HepG2 (cell line): ENCODE results near the gene TMEM31. TPM values are rescaled to one million over a fixed set of nuclear protein-coding genes. Genes with fewer than 3 reads are reported as not detected.

Source experiments
- ATAC-seq: fragments of 200-7000 bp; cut with Tn5 transposase; 3 replicates; pipeline ENCODE4 v1.9.1; 2020; ENCODE audit warnings: mild to moderate bottlenecking, moderate library complexity
- BruUV-seq: library from RNA; stranded (reverse); fragments of 400-500 nt; replicated peaks from 2 replicates; lab custom pipeline; 2021; lab: Mats Ljungman, UMichigan
- CTCF ChIA-PET: fragments of 300-600 bp; formaldehyde crosslinking; extraction: SDS; loops from one replicate; lab custom pipeline; 2021; ENCODE audit warnings: low total read pairs, inconsistent platforms, low intra/inter-chr PET ratio; lab: Yijun Ruan, JAX
- POLR2A ChIA-PET: fragments of 350-600 bp; sonication (Branson Sonifier 250); formaldehyde crosslinking; loops from one replicate; lab custom pipeline; 2020; ENCODE audit warnings: antibody characterized with exemption, inconsistent platforms; lab: Yijun Ruan, JAX
- DNase-seq: peaks from one replicate; pipeline ENCODE4 v3.0.0-alpha.2; 2015; ENCODE audit warnings: low spot score
- FAIRE-seq: peaks from 3 replicates; lab custom pipeline; 2011; peaks lifted over from hg19 to GRCh38; lab: Jason Lieb, UNC
- H2AFZ ChIP-seq: one replicate; pipeline ENCODE4 v1.6.1; 2011; ENCODE audit warnings: low read length, inconsistent platforms
- H3K27ac ChIP-seq: fragments of 300-600 bp; 3 replicates; pipeline ENCODE4 v1.8.0; 2011; ENCODE audit warnings: mixed run types, mild to moderate bottlenecking, mixed read lengths, low read length, inconsistent platforms; ENCODE audit not compliant: insufficient read depth; ENCODE audit errors: extremely low read length
- H3K27me3 ChIP-seq, 2 experiments: fragments of 200-600 bp in 1 of 2; 2 replicates in 1 of 2; 3 replicates in 1 of 2; pipeline versions ENCODE4 v1.6.0 to v1.8.0; 2011; ENCODE audit warnings: low read length in 2 of 2, mild to moderate bottlenecking in 2 of 2, moderate library complexity in 2 of 2, inconsistent platforms in 1 of 2; ENCODE audit not compliant: insufficient read depth in 2 of 2, control insufficient read depth in 1 of 2
- H3K36me3 ChIP-seq, 2 experiments: fragments of 200-600 bp in 1 of 2; replicated peaks in 1 of 2; 2 replicates in 1 of 2; 3 replicates in 1 of 2; pipeline versions ENCODE4 v1.5.1 to v1.8.0; 2011; ENCODE audit warnings: low read length in 2 of 2, inconsistent platforms in 1 of 2; ENCODE audit not compliant: insufficient read depth in 2 of 2, control insufficient read depth in 1 of 2
- H3K4me1 ChIP-seq: 2 replicates; pipeline ENCODE4 v1.5.1; 2012; ENCODE audit warnings: low read length, inconsistent platforms; ENCODE audit not compliant: insufficient read depth
- H3K4me2 ChIP-seq: 2 replicates; pipeline ENCODE4 v1.6.0; 2011; ENCODE audit warnings: low read depth, low read length, inconsistent platforms
- H3K4me3 ChIP-seq, 3 experiments: fragments of 200-600 bp in 1 of 3; sonication (generic), shearing (Covaris generic) in 1 of 3; replicated peaks in 1 of 3; 2 replicates each; pipeline ENCODE4 v1.5.1; 2011 to 2016; ENCODE audit warnings: low read length in 3 of 3, inconsistent platforms in 2 of 3, low read depth in 2 of 3, mild to moderate bottlenecking in 2 of 3, control low read depth in 1 of 3, mixed read lengths in 1 of 3; ENCODE audit not compliant: insufficient read depth in 1 of 3
- H3K79me2 ChIP-seq: one replicate; pipeline ENCODE4 v1.6.1; 2011; ENCODE audit warnings: low read length, inconsistent platforms; ENCODE audit not compliant: insufficient read depth
- H3K9ac ChIP-seq: 2 replicates; pipeline ENCODE4 v1.6.0; 2011; ENCODE audit warnings: mild to moderate bottlenecking, low read depth, low read length, inconsistent platforms; ENCODE audit not compliant: insufficient read depth
- H3K9me3 ChIP-seq: 2 replicates; pipeline ENCODE4 v1.5.1; 2012; ENCODE audit warnings: mild to moderate bottlenecking, low read length
- H4K20me1 ChIP-seq: 2 replicates; pipeline ENCODE4 v1.6.0; 2011; ENCODE audit warnings: inconsistent platforms, mild to moderate bottlenecking, low read length, moderate library complexity; ENCODE audit not compliant: insufficient read depth
- FUBP1 ChIP-seq: sonication (generic); formaldehyde crosslinking; IDR thresholded peaks from 2 replicates; pipeline ENCODE4 v1.5.1; 2020; ENCODE audit warnings: missing genetic modification reagents, mild to moderate bottlenecking, borderline replicate concordance
- GABPB1 ChIP-seq: IDR thresholded peaks from 2 replicates; pipeline ENCODE4 v1.6.1; 2016; ENCODE audit warnings: mild to moderate bottlenecking, missing genetic modification reagents, moderate library complexity, missing compliant biosample characterization
- GLI4 ChIP-seq: sonication (generic); formaldehyde crosslinking; IDR thresholded peaks from 2 replicates; pipeline ENCODE4 v1.5.1; 2020; ENCODE audit warnings: missing genetic modification reagents, mild to moderate bottlenecking, moderate library complexity, borderline replicate concordance
- JDP2 ChIP-seq: sonication (generic); formaldehyde crosslinking; IDR thresholded peaks from 2 replicates; pipeline ENCODE4 v1.8.1; 2022; ENCODE audit warnings: missing genetic modification reagents, borderline replicate concordance
- KLF13 ChIP-seq: sonication (generic); formaldehyde crosslinking; IDR thresholded peaks from 2 replicates; pipeline ENCODE4 v1.4.0; 2020; ENCODE audit warnings: mild to moderate bottlenecking, missing genetic modification reagents
- PPARG ChIP-seq: conservative IDR thresholded peaks from 2 replicates; pipeline ENCODE4 v1.6.1; 2016; ENCODE audit warnings: missing biosample characterization, missing genetic modification reagents
- TBX2 ChIP-seq: sonication (generic); formaldehyde crosslinking; IDR thresholded peaks from 2 replicates; pipeline ENCODE4 v1.5.0; 2020; ENCODE audit warnings: missing genetic modification reagents, mild to moderate bottlenecking, borderline replicate concordance
- ZNF570 ChIP-seq: sonication (generic); formaldehyde crosslinking; IDR thresholded peaks from 2 replicates; pipeline ENCODE4 v1.4.0; 2020; ENCODE audit warnings: mild to moderate bottlenecking, missing genetic modification reagents, borderline replicate concordance
- ZNF749 ChIP-seq: sonication (generic); formaldehyde crosslinking; IDR thresholded peaks from 2 replicates; pipeline ENCODE4 v1.8.0; 2022; ENCODE audit warnings: mild to moderate bottlenecking, missing genetic modification reagents, moderate library complexity, borderline replicate concordance
- ZNF770 ChIP-seq: sonication (generic); formaldehyde crosslinking; IDR thresholded peaks from 2 replicates; pipeline ENCODE4 v1.5.0; 2020; ENCODE audit warnings: mild to moderate bottlenecking, missing genetic modification reagents
- ZNF816 ChIP-seq: sonication (generic); formaldehyde crosslinking; IDR thresholded peaks from 2 replicates; pipeline ENCODE4 v1.8.0; 2022; ENCODE audit warnings: missing genetic modification reagents, mild to moderate bottlenecking, borderline replicate concordance
- ZNF891 ChIP-seq: sonication (generic); formaldehyde crosslinking; IDR thresholded peaks from 2 replicates; pipeline ENCODE4 v1.5.0; 2020; ENCODE audit warnings: mild to moderate bottlenecking, missing genetic modification reagents
- WGBS: methylation state at CpG from one replicate; pipeline ENCODE4 v1.1.6; 2017; ENCODE audit warnings: low lambda C conversion rate; 5-methylcytosine and 5-hydroxymethylcytosine counted together
- in situ Hi-C: cut with HindIII; loops from 2 replicates; pipeline ENCODE4 v1.10.0; 2017; ENCODE audit warnings: low pct_unique_long_range_greater_than_20kb; ENCODE audit not compliant: extremely low pct_ligation_motif_present
- intact Hi-C: fragments of 100-400 bp; cut with micrococcal nuclease; formaldehyde crosslinking; loops from one replicate; pipeline ENCODE4 v1.10.0; 2022; ENCODE audit not compliant: unreplicated experiment
- polyA plus RNA-seq, 8 experiments: library from polyadenylated mRNA; depleted of rRNA in 3 of 8; stranded (reverse) in 7 of 8; unstranded in 1 of 8; fragments of >200 nt; fragmentation: Illumina TruSeq in 4 of 8; extraction: Trizol in 4 of 8; gene quantifications; 2 replicates each; pipeline versions ENCODE4 v1.2.1 to v1.2.3, GENCODE V29; 2011 to 2016; ENCODE audit warnings: low read depth in 4 of 8, missing spikeins in 1 of 8, mixed read lengths in 1 of 8; ENCODE audit not compliant: insufficient read depth in 1 of 8
- total RNA-seq, 5 experiments: library from RNA; depleted of rRNA; stranded (reverse); fragments of >200 nt; fragmentation: Illumina TruSeq; extraction: Trizol; gene quantifications; 2 replicates each; pipeline ENCODE4 v1.2.3, GENCODE V29; 2016; ENCODE audit warnings: low read depth in 1 of 5
- TF ChIP-seq, protein P1 (sequence below): sonication (generic); formaldehyde crosslinking; IDR thresholded peaks from 2 replicates; pipeline ENCODE4 v1.5.0; 2020; ENCODE audit warnings: mild to moderate bottlenecking, missing genetic modification reagents

Gene TMEM31
- total and polyA plus RNA-seq, 2 of the 13 experiments (the other 11 are each of a cell fraction or from before 2014, with no cell fraction given): 0.16 TPM; not detected in 1

DNA sequence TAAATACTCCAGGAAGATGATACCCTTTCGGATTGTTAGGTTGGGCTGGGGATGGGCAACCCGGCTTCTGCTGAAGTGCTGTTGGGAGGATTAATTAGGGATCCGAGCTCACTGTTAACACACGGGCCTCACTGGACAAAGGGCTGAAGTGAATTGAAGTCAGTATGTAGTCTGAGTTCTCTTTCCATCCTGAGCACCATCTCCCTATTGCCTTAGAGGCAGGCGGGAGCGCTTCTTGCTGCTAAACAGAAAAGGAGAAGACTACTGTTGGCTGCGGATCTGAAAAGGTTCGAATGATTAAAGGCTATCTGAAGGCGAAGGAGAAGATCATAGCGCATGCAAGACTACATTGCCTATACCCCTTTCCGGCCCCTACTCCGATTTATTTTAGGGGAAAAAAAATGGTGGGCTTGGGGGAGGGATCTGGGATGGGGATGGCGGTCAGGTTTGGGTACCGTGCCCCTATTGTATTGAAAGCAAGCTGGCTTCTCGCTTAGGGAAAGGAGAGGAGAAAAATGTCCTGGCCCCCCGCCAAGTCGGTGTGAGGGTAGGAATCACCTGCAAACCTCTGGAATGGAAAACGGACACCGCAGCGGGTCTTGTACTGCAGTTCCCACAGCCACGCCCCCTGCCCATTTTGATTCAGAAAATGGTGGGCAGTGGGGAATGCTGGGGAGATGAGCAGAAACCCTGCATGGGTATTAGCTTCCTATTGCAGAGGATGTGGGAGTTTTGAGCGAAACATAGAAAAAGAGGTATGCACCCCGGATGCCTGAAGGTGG lies 46.5 kb upstream of the TMEM31 start:
- H3K27me3 ChIP-seq: no peaks in the 10 kb centered on the region; a peak in 1 of 5 replicates
- ATAC-seq (no peak), DNase-seq (no peak)
- H3K27ac ChIP-seq: no peak overlapping the region
- no peaks in the 10 kb centered on the region for H3K36me3 ChIP-seq
- H3K79me2 ChIP-seq: no peaks in the 10 kb centered on the region
- H3K4me3 ChIP-seq: no peak overlapping the region
- H2AFZ ChIP-seq: no peak overlapping the region
- no TSS peak for BruUV-seq
- H4K20me1 ChIP-seq: no peaks in the 10 kb centered on the region
- WGBS: 48% methylated on average over 19 of the region's 23 CpGs
- no peaks in the 10 kb centered on the region for H3K9me3 ChIP-seq
- in situ Hi-C loops: no loop called here
- CTCF ChIA-PET: no interaction called here
- H3K9ac ChIP-seq: no peak overlapping the region
- TF ChIP-seq TBX2 (CRISPR knock-in tag): no peak
- no peak for TF ChIP-seq FUBP1 (CRISPR knock-in tag)
- TF ChIP-seq PPARG (CRISPR knock-in tag): no peak
- TF ChIP-seq ZNF816 (CRISPR knock-in tag): no peak
- no peak for TF ChIP-seq ZNF891 (CRISPR knock-in tag)
- no peak for TF ChIP-seq ZNF570 (CRISPR knock-in tag)
- TF ChIP-seq, protein P1, sequence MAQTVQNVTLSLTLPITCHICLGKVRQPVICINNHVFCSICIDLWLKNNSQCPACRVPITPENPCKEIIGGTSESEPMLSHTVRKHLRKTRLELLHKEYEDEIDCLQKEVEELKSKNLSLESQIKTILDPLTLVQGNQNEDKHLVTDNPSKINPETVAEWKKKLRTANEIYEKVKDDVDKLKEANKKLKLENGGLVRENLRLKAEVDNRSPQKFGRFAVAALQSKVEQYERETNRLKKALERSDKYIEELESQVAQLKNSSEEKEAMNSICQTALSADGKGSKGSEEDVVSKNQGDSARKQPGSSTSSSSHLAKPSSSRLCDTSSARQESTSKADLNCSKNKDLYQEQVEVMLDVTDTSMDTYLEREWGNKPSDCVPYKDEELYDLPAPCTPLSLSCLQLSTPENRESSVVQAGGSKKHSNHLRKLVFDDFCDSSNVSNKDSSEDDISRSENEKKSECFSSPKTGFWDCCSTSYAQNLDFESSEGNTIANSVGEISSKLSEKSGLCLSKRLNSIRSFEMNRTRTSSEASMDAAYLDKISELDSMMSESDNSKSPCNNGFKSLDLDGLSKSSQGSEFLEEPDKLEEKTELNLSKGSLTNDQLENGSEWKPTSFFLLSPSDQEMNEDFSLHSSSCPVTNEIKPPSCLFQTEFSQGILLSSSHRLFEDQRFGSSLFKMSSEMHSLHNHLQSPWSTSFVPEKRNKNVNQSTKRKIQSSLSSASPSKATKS (CRISPR knock-in tag): no peak
- TF ChIP-seq JDP2 (CRISPR knock-in tag): no peak
- TF ChIP-seq GLI4 (CRISPR knock-in tag): no peak
- TF ChIP-seq GABPB1 (CRISPR knock-in tag): no peak
- TF ChIP-seq KLF13 (CRISPR knock-in tag): no peak
- TF ChIP-seq ZNF749 (CRISPR knock-in tag): no peak
- TF ChIP-seq ZNF770: no peak
- TF ChIP-seq, all 625 proteins: peak for 0
- Histone ChIP-seq H3K4me2 (no peak overlapping the region), H3K4me1 (peaks cover 3% of the 10 kb centered on the region)
- POLR2A ChIA-PET: no interaction called here
- no peak for FAIRE-seq
- intact Hi-C loops: no loop called here
